ENCODE data around the gene FAAP100.
"Not testable (repeated sequence)": the region's sequence is repeated elsewhere in the genome, so short reads cannot be mapped to it uniquely, and the experiment has no call there.

Gene FAAP100, protein sequence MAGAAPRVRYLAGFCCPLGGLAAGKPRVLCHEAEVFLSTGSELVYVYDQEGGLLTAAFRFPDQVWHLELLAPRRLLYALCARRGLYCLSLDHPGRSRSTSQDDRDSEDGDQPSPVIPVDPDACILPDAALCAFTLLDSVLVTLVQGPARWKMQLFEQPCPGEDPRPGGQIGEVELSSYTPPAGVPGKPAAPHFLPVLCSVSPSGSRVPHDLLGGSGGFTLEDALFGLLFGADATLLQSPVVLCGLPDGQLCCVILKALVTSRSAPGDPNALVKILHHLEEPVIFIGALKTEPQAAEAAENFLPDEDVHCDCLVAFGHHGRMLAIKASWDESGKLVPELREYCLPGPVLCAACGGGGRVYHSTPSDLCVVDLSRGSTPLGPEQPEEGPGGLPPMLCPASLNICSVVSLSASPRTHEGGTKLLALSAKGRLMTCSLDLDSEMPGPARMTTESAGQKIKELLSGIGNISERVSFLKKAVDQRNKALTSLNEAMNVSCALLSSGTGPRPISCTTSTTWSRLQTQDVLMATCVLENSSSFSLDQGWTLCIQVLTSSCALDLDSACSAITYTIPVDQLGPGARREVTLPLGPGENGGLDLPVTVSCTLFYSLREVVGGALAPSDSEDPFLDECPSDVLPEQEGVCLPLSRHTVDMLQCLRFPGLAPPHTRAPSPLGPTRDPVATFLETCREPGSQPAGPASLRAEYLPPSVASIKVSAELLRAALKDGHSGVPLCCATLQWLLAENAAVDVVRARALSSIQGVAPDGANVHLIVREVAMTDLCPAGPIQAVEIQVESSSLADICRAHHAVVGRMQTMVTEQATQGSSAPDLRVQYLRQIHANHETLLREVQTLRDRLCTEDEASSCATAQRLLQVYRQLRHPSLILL

DNA sequence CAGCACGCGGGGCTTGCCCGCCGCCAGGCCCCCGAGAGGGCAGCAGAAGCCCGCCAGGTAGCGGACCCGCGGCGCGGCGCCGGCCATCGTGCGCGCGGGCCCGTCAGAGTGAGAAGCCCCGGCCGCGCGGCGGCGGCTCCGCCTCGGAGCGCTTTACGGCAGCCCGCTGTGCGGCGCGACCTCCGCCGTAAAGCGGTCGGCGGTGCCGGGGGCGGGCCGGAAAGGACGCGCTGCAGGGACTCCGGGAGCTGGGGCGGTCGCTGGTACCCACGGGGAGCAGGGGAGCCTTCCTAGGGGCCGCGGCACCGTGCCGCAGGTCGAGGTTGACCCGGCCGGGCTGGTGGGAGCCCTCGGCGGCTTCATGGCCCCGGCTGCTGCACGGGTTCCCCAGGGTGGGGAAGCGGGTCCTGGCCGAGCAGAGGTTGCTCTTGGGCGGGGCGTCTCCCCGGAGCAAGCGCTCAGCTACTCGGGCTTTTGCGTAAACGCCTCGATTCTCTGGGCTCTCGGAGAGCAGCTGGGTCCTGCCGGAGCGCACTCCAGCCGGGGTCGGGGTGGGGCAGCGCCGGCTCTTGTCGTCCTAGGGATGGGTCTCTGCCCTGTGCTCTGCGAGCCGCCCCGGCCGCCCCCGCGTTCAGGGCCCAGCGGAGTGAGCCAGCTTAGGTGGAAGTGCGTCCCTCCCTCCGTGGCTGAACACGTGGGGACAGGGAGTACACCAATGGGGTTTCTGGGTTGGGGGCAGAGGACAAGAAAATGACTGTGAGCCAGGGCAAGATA lies at the start of gene FAAP100:
Gene FAAP100 (minus strand): TSS at position 110 of the 774 bp plus-strand sequence. CDS start 23 bp downstream, at position 87.
- DNase-seq, result peak; percentile 81

DNA sequence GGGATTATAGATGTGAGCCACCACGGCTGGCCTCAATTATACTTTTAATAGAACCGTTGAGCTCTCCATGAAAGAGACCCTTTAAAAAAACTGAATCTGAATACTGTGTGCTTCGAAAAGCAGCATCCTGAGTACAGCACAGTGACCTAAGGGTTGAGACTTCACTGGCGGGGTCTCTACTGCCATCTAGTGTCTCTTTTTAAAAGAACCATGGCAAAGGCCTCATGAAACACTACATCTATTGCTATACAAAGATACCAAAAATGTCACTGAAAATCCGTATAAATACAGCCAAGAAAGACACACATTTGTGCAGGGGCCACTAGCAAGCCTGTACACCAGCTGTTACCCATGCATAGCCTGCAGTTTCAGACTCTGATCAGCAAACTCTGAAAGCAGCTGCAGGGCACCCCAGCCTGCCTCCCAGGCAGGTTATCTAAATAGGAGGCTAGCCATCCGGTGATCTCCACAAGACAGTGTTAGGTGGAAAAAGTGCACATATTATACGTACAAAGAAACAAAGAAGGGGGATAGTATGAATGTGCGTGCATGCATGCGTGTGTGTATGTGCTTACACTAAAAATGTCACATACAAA lies 49.5 kb upstream of the FAAP100 start:
- DNase-seq, result peak; percentile 51

DNA sequence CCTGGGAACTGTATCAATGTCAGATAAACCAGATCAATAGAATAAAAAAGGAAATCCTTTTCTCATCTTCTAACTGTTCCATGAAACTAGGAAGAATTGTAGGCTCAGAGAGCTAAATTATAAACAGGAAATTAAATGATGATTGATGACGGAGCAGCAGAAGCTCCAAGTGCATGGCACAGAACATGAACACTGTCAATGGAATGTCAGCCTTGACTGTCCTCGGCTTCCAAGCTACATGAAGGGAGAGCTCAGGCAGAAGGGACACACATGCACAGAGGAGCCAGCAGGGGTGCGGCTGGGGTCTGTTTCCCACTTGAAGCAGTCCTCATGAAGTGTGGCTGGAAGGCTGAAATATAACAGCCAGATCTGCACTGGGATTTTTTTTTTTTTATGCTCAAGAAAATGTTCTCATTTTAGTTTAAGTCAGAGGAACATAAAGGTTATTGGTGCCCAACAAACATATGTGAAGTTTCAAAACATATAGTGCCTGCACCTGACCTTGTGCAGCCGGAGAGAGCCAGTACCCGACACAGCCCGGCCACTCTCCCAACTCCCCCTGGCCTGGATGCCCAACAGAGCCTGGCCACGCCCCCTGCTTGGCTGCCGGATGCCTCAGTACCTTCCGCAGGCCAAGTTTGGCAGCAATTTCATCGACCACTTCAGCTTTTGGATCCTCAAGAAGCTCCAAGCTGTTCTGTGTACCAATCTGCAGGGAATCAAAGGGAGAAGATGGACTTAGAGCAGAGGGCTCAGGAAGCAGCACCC lies 47.8 kb upstream of the FAAP100 start:
- DNase-seq, result no peak

DNA sequence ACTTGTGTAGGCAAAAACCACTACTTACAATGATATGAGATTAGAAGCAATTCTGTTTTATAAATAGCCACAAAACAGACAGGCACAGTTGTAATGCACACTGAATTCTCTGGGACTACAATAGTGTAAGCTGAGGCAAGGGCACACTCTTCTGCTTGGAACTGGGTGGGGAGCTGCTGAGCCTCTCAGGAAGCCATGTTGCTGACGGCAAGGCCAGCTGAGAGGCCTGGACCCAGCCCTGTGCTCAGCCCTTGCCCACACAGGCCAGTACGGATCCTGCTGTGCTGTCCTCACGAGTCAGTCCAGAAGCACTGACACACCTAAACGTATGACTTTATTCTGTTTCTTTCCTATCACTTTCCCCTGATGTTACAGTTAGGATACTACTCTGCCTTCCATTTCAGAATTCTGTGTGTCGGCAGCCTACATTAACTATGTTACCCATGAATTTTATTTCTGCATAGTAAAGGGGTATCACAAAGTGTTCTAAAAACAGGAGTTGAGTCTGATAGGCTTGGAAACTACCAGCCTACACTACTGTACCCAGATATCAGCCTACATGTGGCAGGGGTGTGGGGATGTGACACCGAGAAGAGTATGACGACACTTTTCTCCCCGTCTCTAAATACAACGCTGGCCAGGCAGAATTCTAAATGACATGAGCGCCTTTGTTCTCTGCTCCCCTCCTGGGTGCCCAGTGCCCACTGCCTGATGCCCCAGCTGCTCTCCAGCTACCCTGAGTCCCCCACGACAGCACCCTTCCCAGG lies 41.1 kb upstream of the FAAP100 start:
- DNase-seq, result no peak

DNA sequence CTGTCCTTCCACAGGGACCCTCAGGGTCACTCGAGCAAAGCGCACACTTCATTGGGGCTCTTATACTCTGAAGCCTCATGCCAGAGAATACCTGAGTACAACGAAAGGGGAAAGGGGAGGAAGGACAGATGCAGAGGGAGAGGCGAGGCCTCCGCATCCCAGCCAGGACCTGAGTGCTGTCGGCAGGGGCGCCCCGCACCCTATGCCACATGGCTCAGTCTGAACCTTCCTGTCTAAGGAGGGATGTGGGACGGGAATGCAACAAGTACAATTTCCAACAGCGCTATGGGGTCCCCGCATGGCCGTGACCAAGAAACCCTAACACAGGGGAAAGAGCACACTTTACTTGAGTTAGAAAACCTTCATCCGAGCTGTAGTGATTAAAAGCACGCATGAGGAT lies 39.8 kb upstream of the FAAP100 start:
- no peak for DNase-seq

DNA sequence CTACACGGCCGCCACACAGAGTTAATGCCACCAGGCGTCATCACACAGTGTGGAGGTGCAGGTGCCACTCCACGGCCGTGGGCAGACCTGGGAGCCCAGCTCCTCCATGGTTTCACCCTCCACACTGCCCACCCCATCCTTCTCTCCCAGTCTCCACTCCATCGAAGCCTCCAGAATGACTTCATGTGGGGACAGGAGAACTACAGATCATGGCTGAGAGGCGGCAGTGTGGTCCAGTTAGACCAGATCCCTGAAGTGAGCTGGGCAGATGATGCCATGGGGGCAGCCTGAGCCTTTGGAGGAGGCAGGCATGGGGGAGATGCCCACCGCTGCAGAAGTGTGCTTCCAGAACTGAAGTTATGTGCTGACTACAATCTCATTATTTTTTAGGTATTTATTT lies 38.0 kb upstream of the FAAP100 start:
- DNase-seq, result no peak

DNA sequence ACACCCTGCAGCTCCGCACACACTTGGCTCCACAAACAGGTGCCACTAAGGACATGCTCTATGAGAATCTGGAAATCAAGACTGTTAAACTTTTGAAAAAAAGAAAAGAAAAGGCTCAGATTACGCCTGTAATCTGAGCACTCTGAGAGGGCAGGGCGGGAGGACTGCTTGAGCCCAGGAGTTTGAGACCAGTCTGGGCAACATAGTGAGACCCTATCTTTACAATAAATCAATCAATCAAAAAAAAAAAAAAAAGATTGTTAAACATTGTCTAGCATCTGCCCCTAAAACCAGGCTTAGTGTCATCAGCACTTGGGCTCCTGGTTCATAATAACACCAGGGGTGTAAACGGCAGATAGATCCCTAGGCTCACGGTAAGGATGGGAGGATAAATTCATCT lies 37.5 kb upstream of the FAAP100 start:
- no peak for DNase-seq

DNA sequence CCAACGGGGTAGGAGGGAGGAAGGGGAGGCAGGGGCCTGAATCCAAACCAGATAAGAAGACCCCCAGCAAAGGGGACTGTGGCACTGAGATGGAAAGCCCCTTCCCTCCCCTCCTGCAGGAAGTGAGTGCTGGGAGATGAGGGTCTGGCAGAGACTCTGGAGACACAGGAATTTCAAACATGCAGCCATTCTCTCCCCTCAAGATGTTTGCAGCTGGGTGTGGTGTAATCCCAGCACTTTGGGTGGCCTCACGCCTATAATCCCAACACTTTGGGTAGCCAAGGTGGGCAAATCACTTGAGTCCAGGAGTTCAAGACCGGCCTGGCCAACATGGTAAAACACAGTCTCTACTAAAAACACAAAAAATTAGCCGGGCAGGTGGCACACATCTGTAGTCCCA lies 33.9 kb upstream of the FAAP100 start:
- DNase-seq, result no peak

DNA sequence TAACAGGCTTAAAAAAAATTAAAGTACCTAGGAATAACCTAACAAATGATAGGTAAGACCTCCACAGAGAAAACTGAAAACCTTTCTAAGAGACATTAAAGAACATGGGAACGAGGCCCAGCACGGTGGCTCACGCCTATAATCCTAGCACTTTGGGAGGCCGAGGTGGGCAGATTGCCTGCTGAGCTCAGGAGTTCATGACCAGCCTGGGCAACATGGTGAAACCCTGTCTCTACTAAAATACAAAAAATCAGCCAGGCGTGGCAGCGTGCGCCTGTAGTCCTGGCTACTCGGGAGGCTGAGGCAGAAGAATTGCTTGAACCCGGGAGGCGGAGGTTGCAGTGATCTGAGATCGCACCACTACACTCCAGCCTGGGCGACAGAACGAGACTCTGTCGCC lies 32.6 kb upstream of the FAAP100 start:
- DNase-seq, result not testable (repeated sequence)

DNA sequence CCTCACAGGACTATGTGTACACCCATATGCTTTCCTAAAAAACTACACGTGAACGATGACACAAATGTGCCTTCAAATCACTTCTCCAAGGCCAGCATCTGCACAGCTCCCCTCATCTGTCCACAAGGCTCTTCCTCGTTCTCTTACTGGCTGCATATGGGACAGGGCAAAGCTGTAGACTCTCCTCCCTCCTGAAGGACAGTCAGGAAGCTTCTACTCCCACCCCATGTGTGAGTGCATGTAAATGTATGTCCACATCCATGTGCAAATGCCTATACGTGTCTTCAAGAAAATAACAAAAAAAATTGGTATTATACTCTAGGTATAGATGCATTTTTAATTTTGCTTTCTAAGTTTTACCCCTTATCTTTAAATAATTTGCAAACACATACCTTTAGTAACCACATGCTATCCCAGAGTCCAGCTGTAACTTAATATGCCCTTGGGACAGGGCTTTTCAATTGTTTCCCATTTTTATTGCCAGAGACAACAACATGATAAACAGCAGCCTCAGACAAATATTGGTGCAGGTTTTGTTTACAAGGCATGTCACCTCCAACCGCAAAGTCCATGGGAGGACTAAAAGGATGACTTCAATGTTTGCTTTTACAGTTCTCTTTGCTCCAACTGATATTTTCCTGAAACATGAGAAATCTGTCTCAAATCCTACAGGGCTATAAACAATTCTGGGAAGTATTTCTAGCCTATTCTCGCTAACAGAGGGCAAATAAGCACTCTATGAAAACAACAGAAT lies 31.6 kb upstream of the FAAP100 start:
- no peak for DNase-seq

DNA sequence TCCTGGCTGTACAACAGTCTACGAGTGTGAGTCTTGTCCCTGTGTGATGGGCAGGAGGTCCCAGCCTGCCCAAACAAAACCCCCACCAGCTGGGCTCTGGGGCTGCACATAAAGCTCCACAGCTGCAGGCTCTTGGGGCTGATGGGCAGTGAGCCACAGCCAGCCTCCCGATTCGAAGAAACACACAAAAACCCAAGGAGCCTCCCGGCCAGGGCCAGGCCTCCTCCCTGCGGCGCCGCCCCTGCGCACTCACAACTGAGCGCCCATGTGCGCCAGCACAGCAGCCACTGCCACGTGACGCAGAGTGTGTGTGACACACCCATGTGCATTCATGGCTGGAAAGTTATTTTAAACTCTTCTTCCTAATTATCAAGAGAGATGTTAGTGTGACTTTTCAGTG lies 30.6 kb upstream of the FAAP100 start:
- no peak for DNase-seq

DNA sequence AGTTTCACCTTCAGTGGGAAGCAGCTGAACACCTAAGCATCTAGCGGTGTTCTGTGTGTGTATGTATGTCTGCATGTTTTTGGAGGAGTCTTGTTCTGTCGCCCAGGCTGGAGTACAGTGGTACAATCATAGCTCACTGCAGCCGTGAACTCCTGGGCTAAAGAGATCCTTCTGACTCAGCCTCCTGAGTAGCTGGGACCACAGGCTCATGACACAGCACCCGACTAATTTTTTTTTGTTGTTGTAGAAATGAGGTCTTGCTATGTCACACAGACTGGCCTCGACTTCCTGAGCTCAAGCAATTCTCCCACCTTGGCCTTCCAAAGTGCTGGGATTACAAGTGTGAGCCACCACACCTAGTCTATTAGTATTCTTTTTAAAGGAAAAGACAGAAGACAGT lies 30.2 kb upstream of the FAAP100 start:
- no peak for DNase-seq

DNA sequence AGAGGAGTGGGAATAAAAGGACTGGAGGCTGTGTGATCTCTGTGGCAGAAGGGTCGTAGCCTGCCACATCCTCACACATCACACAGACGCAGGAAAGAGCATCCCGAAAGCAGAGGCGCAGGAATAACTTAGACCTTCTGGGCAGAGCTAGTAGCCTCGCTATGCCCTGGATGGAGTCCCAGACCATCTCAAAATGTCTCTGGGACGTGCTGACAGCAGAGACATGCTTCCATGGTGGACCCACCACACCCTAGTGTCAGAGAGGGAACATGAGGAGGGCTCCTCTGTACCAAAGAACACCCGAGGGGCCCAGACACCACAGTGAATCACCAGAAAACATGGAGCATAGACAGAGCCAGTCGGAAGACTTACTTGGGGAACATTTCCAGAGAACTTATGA lies 29.6 kb upstream of the FAAP100 start:
- no peak for DNase-seq

DNA sequence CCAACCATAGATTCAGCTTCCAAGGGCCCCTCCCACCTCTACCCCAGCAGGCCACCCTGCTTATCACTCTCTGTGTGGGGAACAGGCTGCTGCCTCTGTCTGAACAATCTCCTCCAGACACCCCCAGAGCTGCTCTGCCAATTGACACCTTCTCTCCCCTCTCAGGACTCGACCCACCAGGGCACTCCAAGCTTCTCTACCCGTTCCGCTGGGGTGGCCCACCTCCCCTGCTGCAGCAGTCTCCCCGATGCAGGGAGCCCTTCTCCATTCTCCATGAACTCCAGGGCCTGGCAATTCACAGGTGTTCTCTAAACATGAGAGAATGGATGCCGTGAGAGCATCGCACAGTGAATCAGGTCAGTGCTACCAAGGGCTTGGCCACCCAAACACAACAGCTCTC lies 28.3 kb upstream of the FAAP100 start:
- no peak for DNase-seq

DNA sequence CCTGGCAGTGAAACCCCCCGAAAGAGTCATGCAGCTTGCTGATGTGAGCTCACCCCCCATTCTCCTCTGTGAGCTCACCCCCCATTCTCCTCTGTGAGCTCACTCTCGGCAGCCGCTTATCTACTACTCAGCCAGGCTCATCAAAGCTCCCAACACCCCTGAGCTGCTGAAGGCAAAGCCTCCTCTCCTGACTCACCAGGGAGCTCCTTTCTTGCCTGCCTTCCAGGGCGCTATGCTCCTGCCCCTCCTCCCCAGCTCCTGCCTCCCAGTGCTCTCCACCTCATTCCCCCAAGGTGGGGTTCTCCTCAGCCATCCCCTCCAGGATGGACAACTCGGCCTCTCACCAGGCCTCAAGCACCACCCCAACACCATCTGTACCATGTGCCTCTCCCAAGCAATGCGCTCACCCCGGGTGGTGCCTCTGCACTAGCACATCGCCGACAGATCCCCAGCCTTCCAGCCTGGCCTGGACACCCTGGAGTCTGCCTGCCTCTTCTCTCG lies 27.7 kb upstream of the FAAP100 start:
- no peak for DNase-seq

DNA sequence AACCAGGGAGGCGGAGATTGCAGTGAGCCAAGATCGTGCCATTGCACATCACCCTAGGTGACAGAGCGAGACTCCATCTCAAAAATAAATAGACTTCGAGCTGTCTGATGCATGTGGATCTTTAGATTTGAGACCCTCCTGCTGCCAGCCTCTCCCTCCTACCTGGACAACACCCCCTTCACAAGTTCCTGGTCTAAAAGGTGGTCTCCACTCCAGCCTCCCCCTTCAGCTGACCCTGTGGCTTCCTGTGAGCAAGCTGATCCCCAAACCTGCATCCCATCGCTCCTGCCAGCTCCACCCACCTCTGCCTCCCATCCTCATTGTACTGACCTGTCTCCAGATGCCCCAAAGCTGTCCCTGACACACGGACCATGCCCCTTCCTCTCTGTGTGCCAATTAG lies 27.1 kb upstream of the FAAP100 start:
- no peak for DNase-seq

DNA sequence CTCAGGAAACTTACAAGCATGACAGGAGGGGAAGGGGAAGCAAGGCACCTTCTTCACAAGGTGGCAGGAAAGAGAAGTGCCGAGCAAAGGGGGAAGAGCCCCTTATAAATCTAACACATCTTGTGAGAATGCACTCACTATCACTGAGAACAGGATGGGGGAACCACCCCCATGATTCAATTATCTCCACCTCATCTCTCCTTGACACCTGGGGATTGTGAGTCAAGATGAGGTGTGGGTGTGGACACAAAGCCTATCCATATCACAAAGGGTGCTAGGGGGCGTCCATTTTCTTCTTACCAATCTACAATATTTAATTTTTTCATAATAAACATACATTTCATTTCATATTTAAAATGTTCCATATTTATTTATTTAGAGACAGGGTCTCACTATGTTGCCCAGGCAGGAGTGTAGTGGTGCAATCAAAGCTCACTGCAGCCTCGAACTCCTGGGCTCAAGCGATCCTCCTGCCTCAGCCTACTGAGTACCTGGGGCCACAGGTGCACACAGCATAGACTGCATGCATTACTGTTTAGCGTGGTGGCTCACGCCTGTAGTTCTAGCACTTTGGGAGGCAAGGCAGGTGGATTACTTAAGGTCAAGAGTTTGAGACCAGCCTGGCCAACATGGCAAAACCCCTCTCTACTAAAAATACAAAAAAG lies 26.5 kb upstream of the FAAP100 start:
- no peak for DNase-seq

DNA sequence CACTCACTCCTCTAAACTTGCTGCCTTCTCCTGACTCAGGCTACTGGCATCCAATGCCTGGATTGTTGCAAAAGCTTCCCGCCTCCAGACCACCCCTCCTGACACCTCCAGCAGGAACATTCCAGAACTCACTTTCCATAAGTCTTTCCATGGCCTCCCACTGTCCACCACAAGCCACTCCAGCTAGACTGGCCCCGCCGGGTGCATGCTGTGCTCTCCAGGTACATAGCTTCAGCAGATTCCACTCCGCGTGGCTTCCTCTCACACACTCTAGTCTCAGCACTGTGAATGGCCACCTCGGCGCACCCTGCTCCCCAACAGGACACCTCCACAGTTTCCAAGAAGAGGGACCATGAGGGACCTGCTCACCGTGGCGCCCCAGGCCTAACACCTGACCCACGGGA lies 25.9 kb upstream of the FAAP100 start:
- no peak for DNase-seq

DNA sequence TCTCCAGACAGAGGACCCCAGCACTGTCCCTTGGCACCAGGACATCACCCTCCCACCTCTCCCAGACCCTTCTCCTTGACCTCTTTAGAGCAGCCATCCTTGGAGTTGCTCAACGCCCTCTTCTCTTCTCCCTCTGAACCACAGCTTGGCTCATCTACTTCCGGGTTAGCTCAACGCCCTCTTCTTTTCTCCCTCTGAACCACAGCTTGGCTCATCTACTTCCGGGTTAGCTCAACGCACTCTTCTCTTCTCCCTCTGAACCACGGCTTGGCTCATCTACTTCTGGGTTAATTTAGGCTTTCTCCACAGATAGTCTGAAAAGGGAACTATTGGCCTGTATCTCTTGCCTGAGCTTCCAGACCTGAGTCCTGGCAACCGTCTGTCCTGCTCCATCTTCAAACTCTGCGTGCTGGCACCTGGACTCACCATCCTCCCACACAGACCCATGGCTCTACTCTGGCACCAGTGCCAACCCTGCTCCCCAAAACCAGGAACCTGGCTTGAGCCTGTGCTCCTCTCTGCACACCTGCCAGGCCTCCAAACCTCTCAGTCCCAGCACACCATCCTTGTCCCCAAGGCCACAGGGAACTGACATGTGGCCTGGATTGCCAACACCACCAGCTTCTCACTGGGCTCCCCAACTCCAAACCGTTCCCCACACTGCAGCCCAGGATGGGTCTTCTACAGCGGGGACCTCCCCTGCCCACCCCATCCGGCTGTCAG lies 25.3 kb upstream of the FAAP100 start:
- DNase-seq, result no peak
